HG02885 (cell line): ENCODE measurements around the gene RAD1.

Source experiments
- ATAC-seq: cut with Tn5 transposase; IDR thresholded peaks from one replicate; pipeline ENCODE4 v1.9.1; 2021; ENCODE audit warnings: mild to moderate bottlenecking; ENCODE audit not compliant: unreplicated experiment, poor library complexity

RAD1 gene

GRCh38 chr5:34868791-34869190 is 46.5 kb downstream of the RAD1 start:
- ATAC-seq = no peak

GRCh38 chr5:34867660-34868059 is 47.6 kb downstream of the RAD1 start:
- ATAC-seq = no peak

DNA sequence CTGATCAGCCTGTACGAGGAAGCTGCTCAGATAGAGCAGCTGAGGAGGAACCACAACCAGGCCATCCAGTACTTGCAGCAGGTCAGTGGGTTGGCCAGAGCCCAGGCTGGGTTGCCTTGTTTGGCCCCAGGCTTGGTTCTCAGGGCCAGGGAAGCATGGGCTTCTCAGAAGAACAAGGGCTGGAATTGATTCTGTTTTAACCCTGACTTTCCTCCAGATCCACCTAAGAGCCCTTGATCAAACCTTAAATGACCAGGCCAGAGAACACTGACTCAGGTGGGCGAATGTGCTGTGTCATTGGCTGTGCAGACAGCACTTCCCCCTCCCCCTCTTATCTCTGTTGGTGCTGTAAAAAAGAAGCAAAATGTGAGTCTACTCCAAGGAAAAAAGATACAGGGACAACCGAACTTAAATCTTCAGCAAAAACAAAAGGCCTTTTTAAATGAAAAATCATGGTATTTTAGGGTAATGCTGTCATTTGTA is 48.3 kb downstream of the RAD1 start:
- no peak for ATAC-seq

- no peak for ATAC-seq
These were observed 50.2 kb downstream of the RAD1 start for GRCh38 chr5:34865091-34865490.

- no peak for ATAC-seq
These were observed 51.4 kb downstream of the RAD1 start for GRCh38 chr5:34863946-34864345.

- no peak for ATAC-seq
These were observed 56.1 kb downstream of the RAD1 start for GRCh38 chr5:34859253-34859652.

- ATAC-seq = no peak
These were observed 56.5 kb downstream of the RAD1 start for GRCh38 chr5:34858790-34859189.

GRCh38 chr5:34857894-34858293 is 57.4 kb downstream of the RAD1 start:
- ATAC-seq = no peak

- ATAC-seq = no peak
These were observed 58.1 kb downstream of the RAD1 start for GRCh38 chr5:34857161-34857560.
